Stimulated activated CD8-positive, alpha-beta memory T cell treated with anti-CD3 and anti-CD28 coated beads, Interleukin-4, amount 100 ng/mL, for 1 hour (primary cell): Measurements from ENCODE around the gene MAGI1.

ENCODE experiments used
- DNase-seq, 2 donors: peaks; one replicate each; pipeline ENCODE4 v3.0.0-alpha.2; 2020; ENCODE audit warnings: low read depth in 2 of 2, low spot score in 1 of 2

MAGI1 gene

DNA sequence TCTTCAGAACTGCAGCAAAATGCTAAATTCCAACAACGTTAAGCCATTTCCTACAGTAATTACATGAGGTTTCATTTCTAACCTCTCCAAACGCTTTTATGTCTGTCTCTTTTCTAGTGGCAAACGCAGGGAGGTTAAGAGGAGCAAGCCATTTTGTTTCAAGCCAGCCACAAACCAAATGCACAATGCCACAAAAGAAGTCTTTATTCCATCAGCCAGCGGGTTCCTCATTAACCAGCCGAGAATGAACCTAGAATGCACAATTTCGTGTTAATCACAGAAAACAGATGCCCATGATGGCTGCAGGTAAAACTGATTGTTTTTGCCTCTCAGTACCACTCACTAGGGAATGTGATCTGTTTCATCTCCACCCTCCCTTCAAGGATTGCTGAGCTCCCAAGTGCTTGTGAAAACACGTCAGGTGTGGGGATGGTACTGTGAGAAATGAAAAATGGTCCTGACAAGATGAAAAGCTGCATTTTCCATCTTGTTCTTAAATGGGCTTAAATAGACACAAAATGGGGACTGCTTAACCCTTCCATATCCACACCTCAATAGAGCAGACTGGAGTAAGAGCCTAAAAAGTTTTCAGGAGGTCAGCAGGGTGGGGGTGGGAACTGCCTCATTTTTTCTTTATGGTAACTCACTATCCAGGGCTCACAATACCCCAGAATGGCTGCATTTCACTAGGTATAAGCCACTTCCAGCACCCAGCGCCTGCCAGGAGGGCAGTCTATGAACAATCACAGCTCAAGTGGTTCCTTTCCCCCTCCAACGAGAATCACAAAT is 277.1 kb downstream of the MAGI1 start:
- no peak for DNase-seq

DNA sequence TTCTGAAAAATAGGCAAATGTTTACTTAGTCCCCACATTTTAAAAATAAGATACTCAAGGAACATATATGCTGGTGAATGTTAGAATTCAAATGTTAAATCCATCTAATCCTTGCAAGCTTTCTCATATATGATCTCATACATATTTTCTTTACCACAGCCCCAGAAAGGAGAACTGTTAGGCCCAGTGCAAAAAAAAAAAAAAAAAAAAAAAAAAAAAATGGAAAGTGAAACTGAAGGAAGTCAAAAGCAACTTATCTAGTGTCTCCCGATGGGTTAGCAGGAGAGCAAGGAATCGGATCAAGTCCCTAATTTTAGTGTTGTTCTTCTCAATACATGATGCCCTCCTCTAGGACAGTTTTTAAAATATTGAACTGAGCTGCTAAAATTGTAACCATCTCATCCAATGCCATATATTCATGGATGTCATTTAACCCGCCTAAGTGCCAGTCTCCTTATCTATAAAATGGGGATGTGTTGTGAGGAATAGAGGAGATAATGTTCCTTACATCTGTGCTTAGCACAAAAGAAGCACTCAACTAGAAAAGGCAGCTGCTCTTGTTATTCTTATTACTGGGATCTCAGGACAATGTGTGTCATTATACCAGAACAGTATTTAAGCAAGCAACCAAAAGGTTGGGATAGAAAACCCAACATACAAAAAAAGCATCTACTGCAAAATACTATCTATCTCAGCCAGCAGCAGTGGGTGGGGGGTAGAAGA is 279.7 kb downstream of the MAGI1 start:
- no peak for DNase-seq

DNA sequence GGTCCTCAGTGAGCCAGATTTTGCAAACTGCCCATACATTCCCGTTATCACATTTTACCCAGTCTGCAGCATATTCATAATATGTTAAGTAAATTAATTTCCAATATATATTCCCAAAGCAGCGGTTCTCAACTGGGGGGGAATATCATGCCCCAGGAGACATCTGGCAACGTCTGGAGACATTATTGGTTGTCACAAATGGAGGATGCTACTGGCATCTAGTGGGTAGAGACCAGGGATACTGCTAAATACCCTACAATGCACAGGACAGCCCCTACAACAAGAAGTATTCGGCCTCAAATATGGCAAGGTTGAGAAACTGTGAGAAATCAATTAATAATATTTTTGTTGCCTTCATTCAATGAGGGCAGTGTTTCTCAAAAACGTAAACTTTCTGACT is 280.3 kb downstream of the MAGI1 start:
- no peak for DNase-seq

DNA sequence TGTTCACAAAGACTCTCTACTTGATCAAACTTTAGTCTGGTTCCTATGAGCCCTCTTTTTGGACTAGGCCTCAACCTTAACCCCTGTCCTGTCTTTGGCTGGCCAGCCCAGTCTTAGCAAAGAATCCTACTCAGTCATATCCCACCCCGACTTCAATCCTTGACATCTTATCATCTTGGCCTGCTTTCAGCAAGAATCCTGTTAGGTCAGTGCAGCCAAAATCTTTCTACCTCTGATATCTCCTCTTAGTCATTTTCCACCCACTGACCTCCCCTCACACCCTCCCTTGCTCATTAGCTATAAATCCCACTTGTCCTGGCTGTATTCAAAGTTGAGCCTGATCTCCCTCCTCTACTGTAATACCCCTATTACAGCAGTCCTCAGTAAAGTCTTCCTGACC is 286.1 kb downstream of the MAGI1 start:
- DNase-seq = no peak

DNA sequence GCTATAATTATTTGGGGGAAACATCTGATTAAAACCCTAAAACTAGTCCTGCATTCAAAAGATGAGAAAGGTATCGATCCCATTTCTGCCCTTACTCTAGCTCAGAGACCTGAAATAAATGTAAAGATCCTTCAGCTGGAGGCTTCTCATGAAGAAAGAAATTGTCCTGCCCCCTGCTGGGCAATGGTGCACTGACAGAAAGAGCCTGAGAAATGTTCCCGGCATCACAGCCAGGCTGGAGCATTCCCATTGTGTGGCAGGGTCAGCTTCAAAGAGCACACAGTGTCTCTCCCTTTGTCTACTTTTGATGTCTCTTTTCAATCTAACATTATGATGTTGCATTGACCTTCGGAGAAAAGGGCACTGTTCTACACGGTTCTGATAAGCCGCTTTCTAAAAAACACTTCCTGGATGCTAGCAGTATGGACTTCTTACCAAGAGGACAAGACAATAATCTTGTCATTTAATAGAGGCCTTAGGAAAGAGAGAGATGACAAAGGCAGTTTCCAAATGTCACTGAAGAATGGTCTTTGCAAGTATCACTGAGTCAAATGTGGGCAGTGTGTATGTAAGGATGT is 287.5 kb downstream of the MAGI1 start:
- DNase-seq = no peak

DNA sequence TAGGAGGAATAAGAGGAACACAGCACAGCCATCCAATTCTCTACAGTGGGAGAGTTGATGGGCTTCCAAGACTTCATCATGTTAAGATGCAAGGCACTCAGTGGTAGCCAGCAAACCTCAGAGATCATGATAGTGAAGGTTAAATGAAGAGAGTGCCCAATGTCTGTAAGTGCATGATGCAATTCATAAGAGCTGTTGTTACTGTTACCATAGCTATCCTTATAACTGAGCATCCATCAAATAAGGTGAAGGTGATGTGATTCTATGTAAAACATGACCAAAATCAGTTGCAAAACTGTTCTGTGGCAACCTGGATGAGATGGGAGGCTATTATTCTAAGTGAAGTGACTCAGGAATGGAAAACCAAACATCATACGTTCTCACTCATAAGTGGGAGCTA is 289.7 kb downstream of the MAGI1 start:
- DNase-seq = no peak

DNA sequence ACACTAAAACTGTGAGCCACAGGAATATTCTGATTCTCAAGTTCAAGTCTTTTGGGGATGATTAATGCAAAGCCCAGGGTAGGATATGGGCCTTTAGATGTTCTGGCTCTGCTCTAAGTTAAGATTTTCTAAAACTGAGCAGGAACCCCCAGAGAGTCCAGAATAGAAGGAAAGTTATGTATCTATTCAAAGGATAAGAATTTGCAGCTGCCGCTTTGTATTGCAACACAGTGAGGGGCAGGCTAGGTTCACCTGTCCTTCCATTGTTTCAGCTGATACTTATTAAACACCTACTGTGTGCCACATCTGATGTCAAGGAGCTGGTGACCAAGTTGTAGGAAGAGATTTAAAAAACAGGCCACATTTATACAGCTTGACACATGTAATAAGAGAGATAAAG is 290.4 kb downstream of the MAGI1 start:
- DNase-seq = no peak

DNA sequence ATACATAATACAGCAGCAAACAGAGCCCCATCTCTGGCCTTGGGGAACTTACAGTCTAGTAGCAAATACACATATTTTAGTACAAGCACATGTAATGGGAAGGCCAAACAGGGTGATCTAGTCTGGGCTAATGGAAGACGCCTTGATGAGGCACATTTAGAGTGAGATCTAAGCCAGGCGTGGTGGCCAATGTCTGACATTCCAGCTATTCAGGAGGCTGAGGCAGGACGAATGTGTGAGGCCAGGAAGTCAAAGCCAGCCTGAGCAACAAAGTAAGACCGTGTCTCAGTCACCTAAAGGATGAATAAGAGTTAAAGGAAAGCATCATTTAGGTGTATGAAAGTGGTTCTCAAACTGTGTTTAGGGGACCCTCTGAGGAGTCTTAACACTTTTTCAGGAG is 291.9 kb downstream of the MAGI1 start:
- DNase-seq = no peak

DNA sequence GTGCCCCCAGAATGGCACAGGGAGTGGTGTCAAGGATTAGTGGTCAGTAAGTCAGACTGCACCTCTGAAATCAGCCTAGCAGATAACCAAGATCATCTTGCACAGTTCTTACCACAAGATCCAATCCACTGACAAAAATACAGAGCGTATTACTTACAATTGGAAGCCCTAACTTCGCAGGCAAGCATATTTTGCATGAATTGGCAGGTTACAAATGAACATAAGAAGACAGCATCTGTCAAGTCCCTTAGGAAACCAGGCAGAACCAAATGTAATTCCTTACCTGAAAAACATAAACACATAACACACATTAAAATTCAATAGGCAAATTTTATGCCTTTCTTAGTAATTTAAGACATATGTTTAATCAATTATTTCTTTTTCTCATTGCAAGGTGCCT is 293.4 kb downstream of the MAGI1 start:
- no peak for DNase-seq

DNA sequence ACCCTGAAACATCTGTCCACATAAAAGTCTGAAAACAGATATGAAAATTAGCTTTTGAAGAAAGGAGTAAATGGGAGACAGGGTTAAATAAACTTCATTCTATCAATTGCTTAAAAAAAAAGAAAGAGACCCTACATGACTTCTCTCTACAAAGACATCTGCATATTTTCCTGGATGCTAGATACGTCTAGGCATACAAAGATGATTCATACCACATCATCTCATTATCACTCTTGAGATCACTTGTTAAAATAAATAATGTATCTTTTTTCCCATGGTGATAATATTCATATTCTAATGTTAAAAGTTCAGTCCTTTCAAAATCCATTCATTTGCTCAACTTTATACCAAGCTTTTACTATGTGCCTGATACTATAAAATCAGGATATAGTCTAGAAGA is 295.8 kb downstream of the MAGI1 start:
- no peak for DNase-seq

DNA sequence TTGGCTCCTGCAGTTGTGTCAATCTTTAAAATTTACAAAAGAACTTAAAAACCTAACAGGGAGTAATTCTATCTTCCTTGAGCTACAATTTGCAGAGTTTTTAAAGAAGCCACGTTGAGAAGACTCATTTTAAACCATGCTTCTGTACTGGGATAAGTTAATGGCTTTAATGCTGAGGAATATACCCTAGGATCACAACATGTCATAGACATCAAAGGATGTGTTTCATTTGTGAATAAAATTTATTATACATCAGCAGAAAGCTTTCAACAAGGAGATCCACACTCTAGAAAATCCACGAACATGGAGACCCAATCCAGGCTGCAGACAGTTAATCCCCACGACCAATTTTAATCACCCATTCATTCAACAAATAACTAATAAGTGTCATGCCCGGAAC is 297.2 kb downstream of the MAGI1 start:
- DNase-seq = no peak

DNA sequence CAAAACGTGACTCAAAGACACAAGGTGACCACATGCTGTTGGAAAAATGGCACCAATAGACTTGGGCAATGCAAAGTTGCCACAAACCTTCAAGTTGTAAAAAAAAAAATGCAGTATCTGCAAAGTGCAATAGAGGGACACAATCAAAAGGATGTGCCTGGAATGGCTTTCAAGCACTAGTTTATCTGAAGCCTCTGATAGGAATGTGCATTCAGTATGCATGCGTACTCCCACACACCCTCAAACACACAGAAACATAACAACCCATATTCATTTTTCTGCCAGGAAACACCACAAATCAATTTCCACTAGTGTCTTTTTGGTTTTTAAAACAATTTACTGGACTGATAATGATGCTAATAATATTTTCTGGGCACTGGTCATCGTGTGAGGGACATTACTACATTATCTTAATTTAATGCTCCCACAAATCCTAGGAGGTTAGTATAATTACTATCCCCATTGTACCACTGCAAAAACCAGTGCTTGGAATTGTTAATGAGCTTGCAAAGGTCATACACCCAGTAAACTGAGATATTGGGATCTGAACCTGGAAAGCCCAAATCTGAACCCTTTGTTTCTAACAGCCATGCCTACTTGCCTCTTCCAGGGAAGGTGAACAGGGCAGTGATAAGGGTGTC is 298.7 kb downstream of the MAGI1 start:
- DNase-seq = no peak

DNA sequence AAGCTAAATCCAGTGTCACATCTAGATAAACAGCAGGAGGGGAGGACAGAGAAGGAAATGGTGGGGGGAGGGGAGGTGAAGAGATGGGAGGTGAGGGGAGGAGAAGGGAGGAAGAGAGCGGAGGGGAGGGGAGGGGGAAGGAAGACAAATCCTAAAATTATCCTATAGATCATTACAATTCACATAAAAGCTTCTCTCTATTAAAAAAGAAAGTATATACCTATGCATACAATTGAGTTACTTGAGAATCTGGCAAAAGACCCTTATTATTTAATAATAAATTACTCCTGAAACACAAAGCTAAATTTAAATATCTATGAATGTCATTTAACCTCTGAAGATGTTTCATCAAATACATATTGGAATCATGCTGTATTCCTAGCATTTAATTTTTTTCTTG is 303.9 kb downstream of the MAGI1 start:
- no peak for DNase-seq

DNA sequence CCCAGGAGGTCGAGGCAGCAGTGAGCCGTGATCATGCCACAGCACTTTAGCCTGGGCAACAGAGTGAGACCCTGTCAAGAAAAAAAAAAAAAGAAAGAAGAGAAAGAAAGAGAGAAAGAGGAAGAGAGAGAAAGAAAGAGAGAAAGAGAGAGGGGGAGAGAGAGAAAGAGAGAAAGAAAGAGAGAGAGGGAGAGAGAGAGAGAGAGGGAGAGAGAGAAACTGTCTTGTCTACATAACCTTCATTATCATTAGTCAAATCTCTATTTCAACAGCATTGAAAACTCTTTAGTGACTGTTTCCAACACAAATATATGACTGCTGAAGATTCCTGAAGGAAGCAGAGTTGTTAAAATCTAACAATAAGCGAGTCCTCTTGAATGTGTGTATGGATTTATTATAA is 304.3 kb downstream of the MAGI1 start:
- DNase-seq = no peak

DNA sequence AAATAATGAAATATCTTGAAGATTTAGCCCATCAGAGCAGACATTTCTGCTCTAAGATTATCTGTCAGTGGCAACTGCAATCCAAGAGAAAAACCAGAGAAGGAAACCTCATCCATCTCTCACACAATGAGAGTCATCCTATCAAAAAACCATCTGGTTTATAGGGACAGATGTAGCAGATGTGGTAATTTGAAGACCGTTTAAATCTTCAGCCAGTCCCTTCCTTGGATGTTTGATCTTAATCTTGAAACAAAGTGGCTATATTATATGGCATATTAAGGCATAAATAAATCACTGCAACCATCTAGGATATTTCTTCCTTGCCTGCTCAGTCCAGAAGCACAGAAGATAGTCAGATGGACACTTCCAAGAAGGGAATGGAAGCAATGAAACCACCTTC is 305.3 kb downstream of the MAGI1 start:
- no peak for DNase-seq

DNA sequence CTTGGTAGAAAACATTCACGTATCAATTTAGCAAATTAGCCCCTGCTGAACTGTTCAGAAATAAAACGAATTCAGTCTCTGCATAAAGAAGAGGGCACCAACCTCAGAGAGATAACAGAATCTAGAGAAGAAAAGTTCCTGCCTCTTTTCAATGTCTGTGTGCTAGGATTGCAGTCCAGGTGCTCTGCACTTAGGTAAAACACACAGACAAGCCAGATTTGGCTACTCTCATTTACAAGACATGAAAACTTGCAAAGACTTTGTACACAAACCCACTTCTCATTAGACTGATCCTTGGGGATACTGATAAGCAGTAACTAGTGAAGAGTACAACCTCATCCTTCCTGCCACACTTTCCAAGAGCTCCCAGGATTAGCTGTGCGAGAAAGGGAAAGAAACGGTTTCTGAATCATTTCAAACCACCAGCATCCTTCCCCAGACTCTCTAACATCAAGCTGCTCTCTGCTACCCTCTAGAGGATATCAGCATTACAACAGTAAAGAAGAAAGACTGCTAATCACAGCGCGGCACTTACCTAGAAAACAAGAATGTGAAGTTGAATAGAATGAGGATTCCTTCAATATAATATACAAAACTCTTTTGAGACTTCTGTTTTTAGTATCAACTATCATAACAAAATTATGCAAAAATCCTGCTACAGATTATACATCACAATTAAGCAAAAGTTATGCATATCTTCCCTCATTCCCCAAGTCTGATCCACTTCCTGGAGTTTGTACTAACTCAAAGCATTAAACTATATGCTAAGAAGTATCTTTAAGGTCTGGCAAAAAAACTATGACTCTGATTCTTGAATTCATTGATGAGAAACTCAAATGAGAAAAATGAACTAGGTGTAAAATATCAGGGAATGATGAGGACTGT is 306.4 kb downstream of the MAGI1 start:
- no peak for DNase-seq

DNA sequence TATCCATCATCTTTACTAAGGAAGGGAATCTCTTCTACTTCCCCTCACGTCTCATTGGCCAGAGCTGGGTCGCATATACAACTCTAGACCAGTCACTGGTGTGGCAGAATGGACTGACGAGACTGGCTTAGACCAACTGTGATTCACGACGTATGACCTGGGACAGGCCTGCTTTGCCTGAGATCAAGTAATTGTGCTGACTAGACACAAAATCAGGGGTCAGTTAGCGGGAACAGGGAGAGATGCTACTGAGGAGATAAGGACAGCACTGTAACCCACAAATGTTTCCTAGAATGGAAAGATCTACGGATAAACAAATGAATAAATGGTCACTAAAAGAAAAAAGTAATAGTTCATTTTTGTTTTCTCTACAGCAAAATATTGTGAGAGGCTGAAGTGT is 308.3 kb downstream of the MAGI1 start:
- no peak for DNase-seq

DNA sequence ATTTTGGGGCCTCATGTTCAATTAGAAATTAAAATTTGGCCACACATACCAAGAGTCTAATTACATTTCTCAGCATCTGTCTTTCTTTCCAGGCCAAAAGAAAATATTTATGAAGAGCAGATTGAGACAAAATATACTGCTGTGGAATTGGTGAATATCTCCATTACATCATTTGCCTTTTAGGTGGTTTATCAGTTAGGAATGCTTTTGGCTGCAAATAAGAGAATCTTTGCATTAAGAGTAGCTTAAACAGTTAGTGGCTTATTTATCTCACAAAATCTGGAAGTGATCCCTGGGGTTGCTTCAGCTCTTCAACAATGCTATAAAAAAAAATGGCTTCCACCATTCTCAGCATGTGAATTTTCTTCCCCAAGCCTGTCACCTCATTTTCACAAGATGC is 308.7 kb downstream of the MAGI1 start:
- no peak for DNase-seq

DNA sequence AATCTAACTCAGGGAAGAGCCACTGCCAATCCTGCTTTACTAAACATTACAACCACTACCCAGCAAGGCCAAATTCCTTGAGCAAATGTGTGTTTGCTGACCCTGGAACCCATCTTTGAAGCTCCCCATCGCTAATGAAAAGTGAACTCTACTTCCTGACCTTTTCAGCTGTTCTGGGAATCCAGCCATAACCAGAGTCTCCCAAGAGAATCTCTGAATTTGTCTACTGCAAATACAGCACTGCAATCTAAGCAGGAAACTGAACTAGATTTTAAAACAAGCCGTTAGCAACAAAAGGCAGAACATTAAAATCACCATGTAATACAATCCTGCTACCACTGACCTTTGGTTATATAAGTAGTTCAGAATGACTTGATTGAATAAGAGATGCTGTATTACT is 309.2 kb downstream of the MAGI1 start:
- DNase-seq = no peak

DNA sequence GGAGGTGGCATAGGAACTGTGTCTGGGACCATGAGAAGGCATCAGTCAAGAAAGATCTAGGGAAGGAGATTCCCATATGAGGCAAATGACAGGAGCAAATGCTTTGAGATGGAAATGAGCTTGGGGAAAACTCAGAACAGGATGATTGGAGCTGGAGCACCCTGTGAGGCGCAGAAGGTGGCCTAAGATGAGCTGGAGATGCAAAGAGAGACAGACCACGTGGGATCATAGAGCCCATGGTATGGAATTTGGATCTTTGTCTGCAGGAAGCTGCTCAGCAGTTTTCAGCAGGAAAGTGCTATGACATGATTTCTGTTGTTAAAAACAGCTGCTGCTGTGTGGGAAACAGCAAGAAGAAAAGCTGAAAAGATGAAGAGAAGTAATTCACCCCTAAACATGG is 310.6 kb downstream of the MAGI1 start:
- no peak for DNase-seq

DNA sequence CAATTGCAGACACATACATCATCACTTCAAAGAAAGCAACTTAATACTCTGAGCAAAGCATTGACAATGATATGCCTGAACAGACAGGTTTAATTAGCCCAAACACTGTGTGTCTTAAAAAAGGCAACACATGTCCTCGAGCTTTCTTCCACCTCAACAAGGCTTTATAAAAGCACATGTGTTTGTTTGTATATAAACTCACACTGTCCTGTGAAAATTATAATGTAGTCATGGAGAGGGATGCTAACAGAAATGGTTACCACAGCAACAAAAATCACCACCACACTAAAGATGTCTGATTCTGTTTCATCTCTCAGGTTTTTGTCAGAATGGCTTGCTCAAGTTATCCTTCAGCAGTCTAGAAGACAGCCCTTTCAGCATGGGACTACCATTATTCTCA is 314.7 kb downstream of the MAGI1 start:
- no peak for DNase-seq
